Left ventricle myocardium inferior (tissue), 1 donor: Measurements from ENCODE around the gene AP5S1. TPM values are rescaled to one million over a fixed set of nuclear protein-coding genes. Genes with fewer than 3 reads are reported as not detected.

Experiments used
- DNase-seq: peaks from one replicate; pipeline ENCODE4 v3.0.0-alpha.2; 2020
- H3K27ac ChIP-seq: fragments of 200-600 bp; replicated peaks from 2 replicates; pipeline ENCODE4 v1.8.0; 2021
- H3K27me3 ChIP-seq: fragments of 200-600 bp; 2 replicates; pipeline ENCODE4 v1.8.0; 2021; ENCODE audit warnings: low read depth
- H3K36me3 ChIP-seq: fragments of 200-600 bp; 2 replicates; pipeline ENCODE4 v1.8.0; 2021
- H3K4me1 ChIP-seq: fragments of 200-600 bp; 2 replicates; pipeline ENCODE4 v1.8.0; 2021
- H3K4me3 ChIP-seq: fragments of 200-600 bp; 2 replicates; pipeline ENCODE4 v1.8.0; 2021; ENCODE audit warnings: mild to moderate bottlenecking, moderate library complexity
- H3K9me3 ChIP-seq: fragments of 200-600 bp; replicated peaks from 2 replicates; pipeline ENCODE4 v1.8.0; 2021
- CTCF ChIP-seq: fragments of 200-600 bp; IDR thresholded peaks from 2 replicates; pipeline ENCODE4 v1.8.0; 2021; ENCODE audit warnings: antibody characterized with exemption, mild to moderate bottlenecking, borderline replicate concordance
- intact Hi-C: fragments of 100-400 bp; cut with micrococcal nuclease; formaldehyde crosslinking; loops from one replicate; pipeline ENCODE4 v1.11.0; 2022
- total RNA-seq: library from RNA; stranded (reverse); fragmentation: NEBNext Ultra II Directional; extraction: Animal tissue kit (Norgen Biotek cat#: 25700); gene quantifications from one replicate; pipeline ENCODE4 v1.2.1, GENCODE V29; 2021
- donor health status: DM: no; HTN: yes; CAD: no; lungs with severe emphysema.

AP5S1 gene
- total RNA-seq, 1 donor from 2014 or later, result 11.3 TPM

- intact Hi-C loops, result no loop called here
- no peaks in the 10 kb centered on the region for H3K27me3 ChIP-seq
- H3K36me3 ChIP-seq, result no peaks in the 10 kb centered on the region
- no peak overlapping the region for H3K27ac ChIP-seq
- peaks cover 52% of the 10 kb centered on the region for H3K4me1 ChIP-seq
- no peak overlapping the region for H3K4me3 ChIP-seq
- no peak for TF ChIP-seq CTCF
- DNase-seq, result no peak
- no peaks in the 10 kb centered on the region for H3K9me3 ChIP-seq
Measured at GRCh38 chr20:3815703-3816315, 4.5 kb upstream of the AP5S1 start.

GRCh38 chr20:3818155-3819151 lies 1.9 kb upstream of the AP5S1 start:
- DNase-seq, result peak; percentile 61
- intact Hi-C loops, result no loop called here

GRCh38 chr20:3819411-3820047 lies 818 bp upstream of the AP5S1 start:
- Histone ChIP-seq H3K27ac (peak overlapping the region; percentile 99), H3K27me3 (no peaks in the 10 kb centered on the region), H3K4me3 (peak overlapping the region; percentile 73), H3K9me3 (no peaks in the 10 kb centered on the region), H3K36me3 (peaks cover 27% of the 10 kb centered on the region), H3K4me1 (peaks cover 44% of the 10 kb centered on the region)
- DNase-seq, result no peak
- TF ChIP-seq CTCF, result no peak
- intact Hi-C loops, result no loop called here

More at GRCh38 chr20:3818155-3819151, 1.9 kb upstream of the AP5S1 start:
- peak; percentile 76 for TF ChIP-seq CTCF
- Histone ChIP-seq H3K9me3 (no peaks in the 10 kb centered on the region), H3K27me3 (no peaks in the 10 kb centered on the region), H3K27ac (peak overlapping the region; percentile 99), H3K4me1 (peaks cover 44% of the 10 kb centered on the region), H3K36me3 (peaks cover 16% of the 10 kb centered on the region), H3K4me3 (no peak overlapping the region)

GRCh38 chr20:3820901-3821727 lies 767 bp downstream of the AP5S1 start:
- H3K9me3 ChIP-seq, result no peaks in the 10 kb centered on the region
- no peaks in the 10 kb centered on the region for H3K27me3 ChIP-seq
- TF ChIP-seq CTCF, result no peak
- H3K4me3 ChIP-seq, result peak overlapping the region; percentile 73
- no peak for DNase-seq
- H3K4me1 ChIP-seq, result peaks cover 58% of the 10 kb centered on the region
- H3K36me3 ChIP-seq, result peaks cover 36% of the 10 kb centered on the region
- intact Hi-C loops, result no loop called here
- H3K27ac ChIP-seq, result peak overlapping the region; percentile 99

GRCh38 chr20:3821996-3822395 lies 1.6 kb downstream of the AP5S1 start:
- no peak for TF ChIP-seq CTCF
- peak overlapping the region; percentile 99 for H3K27ac ChIP-seq
- H3K9me3 ChIP-seq, result no peaks in the 10 kb centered on the region
- H3K4me1 ChIP-seq, result peaks cover 65% of the 10 kb centered on the region
- H3K27me3 ChIP-seq, result no peaks in the 10 kb centered on the region
- intact Hi-C loops, result no loop called here
- no peak for DNase-seq
- no peak overlapping the region for H3K4me3 ChIP-seq
- H3K36me3 ChIP-seq, result peaks cover 40% of the 10 kb centered on the region
